ENCODE results near the gene TCF3.
"Not testable (repeated sequence)": the region's sequence is repeated elsewhere in the genome, so short reads cannot be mapped to it uniquely, and the experiment has no call there.

The TCF3 gene

DNA sequence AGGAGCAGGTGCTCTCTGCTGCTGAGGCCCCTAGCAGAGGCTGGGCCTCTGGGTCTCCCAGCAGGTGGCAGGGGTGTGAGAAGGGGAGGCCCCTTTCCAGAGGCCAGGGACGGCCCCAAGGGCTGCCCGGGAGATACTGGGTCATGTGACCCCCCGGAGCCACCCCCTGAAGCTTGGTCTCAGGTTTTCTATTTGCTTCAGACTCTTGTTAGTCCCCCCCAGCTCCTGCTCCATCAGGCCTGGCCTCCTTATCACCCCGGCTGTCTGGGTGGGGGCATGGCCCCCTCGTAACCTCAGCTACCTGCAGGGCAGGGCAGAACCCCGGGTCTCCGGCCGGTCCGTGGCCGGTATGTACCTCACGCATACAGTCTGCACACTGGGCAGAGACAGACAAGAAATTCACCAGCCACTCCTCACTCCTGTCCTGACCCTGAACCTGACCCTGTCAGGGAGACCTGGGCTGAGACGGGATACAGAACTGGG is 13.2 kb upstream of the TCF3 start:
- FAIRE-seq (no peak), DNase-seq (ENCODE audit: insufficient read length, low spot score) (no peak)
- TF ChIP-seq POLR2A (IDR thresholded peaks at IDR 0.05; ENCODE audit: low read depth, low read length): no peak

DNA sequence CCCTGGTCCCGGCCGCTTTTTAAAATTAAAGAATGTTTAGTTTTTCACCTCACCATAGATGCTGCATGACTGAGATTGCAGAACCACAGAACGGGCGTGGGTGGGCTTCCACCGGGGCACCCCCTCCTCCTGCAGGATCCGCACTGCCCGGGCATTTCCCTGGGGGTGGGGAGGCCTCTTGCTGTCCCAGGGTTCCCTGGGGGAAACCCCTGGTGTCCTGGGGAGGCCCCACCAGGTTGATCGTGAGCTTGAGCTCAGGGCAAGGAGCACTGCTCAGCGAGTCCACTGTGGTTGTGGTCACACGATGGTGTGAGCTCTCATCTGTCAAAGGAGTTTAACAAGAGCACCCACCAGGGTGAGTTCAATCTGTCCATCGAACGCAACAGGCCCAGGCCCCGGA is 11.4 kb upstream of the TCF3 start:
- DNase-seq (ENCODE audit: insufficient read length, low spot score): no peak
- no peak for FAIRE-seq
- no peak for TF ChIP-seq POLR2A (IDR thresholded peaks at IDR 0.05; ENCODE audit: low read depth, low read length)

DNA sequence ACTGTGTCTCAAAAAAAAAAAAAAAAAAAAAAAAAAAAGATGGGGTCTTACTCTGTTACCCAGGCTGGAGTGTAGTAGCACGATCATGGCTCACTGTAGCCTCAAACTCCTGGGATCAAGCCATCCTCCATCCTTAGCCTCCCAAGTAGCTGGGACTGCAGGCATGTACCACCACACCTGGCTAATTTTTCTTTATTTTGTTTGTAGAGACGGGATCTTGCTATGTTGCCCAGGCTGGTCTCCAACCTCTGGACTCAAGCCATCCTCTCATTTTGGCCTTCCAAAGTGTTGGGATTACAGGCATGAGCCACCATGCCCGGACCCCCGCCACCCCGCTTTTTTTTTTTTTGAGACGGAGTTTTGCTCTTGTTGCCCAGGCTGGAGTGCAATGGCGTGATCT is 10.8 kb upstream of the TCF3 start:
- DNase-seq (ENCODE audit: insufficient read length, low spot score); FAIRE-seq: not testable (repeated sequence)

DNA sequence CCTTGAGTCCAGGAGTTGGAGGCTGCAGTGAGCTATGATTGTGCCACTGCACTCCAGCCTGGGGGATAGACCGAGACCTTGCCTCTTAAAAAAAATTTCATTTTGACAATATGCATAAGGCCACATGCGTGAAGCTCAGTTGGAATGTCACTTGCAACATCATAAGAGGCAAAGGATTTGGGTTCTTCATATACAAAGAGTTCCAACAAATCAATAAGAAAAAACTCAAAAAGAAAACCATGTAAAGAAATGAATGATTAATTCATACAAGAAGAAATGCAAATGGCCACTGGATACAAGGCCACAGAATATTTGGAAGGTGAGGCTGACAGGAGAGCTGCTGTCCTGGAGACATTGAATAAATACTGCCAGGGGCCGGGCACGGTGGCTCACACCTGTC is 9.6 kb upstream of the TCF3 start:
- DNase-seq (ENCODE audit: insufficient read length, low spot score): no peak
- no peak for TF ChIP-seq POLR2A (IDR thresholded peaks at IDR 0.05; ENCODE audit: low read depth, low read length)
- no peak for FAIRE-seq

DNA sequence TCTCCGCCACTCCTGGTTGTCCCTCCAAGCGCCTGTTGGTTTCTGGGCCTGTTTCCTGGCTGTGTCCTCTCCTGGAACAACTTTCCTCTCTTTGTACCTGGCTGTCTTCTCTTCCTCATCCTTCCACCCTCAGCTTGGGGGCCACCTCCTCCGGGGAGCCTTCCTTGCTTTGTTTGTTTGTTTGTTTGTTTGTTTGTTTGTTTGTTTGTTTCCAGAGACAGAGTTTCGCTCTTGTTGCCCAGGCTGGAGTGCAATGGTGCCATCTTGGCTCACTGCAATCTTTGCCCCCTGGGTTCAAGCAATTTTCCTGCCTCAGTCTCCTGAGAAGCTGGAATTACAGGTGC is 6.6 kb upstream of the TCF3 start:
- FAIRE-seq (no peak), DNase-seq (ENCODE audit: insufficient read length, low spot score) (no peak)
- no peak for TF ChIP-seq POLR2A (IDR thresholded peaks at IDR 0.05; ENCODE audit: low read depth, low read length)

DNA sequence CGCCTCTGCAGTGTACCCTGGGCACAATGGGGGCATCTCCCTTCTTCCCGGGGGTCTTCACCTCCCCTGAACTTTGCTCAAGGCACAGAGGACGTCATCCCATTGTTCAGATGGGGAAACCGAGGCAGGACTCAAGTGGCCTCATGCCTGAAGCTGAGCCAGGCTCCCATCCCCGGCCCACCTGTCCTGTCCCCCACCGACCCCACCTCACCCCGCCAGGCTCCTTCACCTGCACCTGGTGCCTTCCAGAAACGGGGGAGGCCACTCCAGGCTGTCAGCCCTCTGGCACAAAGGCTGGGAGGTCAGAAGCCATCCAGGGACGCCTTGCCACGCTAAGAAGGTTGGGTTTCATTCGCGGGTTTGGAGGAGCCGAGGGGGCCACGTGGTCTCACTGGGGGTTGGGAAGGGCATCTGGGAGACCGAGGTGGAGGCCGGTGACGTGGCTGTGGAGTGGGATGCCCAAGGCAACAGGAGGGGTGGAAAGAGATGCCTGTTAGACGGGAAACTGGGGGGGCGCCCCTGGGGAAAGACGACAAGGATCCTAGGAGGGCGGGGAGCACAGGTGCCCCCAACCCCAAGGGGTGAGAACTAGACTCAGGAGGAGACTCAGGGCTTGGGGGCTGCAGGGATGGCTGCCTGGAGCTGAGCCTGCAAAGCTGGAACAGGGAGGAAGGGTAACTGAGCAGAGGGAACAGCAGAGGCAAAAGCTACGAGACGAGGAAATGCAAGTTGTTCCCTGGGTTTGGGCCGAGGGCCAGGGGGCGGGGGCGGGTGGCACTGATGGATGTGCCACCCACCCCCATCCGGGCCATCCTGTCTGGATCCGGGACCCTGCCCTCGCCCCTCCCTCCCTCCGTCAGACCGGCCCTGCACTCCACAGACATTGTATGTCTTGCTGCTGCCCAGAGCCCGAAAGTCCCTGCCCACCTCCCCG is 6.0 kb upstream of the TCF3 start:
- FAIRE-seq (no peak), DNase-seq (ENCODE audit: insufficient read length, low spot score) (no peak)
- TF ChIP-seq POLR2A (IDR thresholded peaks at IDR 0.05; ENCODE audit: low read depth, low read length): no peak

DNA sequence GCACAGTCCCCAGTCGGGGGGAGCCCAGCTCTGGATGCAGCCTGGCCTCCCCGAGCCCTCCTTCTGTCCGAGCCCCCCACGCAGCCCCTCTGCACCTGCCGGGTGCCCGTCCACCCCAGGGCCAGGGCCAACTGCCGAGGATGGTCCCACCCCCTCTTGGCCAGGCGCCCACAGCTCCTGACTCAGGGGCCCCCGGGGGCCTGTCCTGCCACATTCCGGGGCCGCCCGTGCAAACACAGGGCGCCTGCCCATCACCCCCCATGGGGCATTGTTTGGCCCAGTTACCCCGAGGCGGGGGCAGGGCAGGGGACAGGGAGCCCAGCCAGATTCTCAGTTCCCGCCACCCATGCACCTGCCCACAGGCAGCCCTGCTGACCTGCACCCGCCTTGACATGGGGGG is 5.3 kb upstream of the TCF3 start:
- no peak for TF ChIP-seq POLR2A (IDR thresholded peaks at IDR 0.05; ENCODE audit: low read depth, low read length)
- FAIRE-seq (no peak), DNase-seq (ENCODE audit: insufficient read length, low spot score) (no peak)

DNA sequence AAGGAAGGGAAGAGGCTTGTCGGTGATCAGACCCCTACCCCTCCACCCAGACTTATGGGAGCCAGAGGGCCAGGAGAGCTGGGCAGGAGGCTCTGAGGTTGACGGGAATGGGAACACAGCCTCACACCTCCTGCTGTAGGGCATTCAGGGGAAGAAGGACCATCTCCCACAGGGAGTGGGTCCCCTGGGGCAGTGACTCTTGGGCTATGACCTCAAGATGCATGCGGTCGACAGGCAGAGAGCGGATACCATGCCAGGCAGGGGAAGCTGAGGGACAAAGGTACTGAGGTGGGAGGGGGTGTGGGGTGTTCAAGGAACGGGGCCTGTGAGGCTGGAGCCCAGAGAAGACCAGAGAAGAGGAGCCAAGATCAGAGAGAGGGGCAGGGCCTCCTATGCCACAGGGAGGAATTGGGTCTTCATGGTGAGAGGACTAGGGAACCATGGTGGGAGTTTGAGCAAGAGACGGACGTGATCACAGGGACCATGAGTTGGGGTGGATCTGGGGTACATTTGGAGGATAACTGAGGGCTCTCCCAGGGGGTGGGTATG is 4.6 kb upstream of the TCF3 start:
- no peak for TF ChIP-seq POLR2A (IDR thresholded peaks at IDR 0.05; ENCODE audit: low read depth, low read length)
- no peak for FAIRE-seq

DNA sequence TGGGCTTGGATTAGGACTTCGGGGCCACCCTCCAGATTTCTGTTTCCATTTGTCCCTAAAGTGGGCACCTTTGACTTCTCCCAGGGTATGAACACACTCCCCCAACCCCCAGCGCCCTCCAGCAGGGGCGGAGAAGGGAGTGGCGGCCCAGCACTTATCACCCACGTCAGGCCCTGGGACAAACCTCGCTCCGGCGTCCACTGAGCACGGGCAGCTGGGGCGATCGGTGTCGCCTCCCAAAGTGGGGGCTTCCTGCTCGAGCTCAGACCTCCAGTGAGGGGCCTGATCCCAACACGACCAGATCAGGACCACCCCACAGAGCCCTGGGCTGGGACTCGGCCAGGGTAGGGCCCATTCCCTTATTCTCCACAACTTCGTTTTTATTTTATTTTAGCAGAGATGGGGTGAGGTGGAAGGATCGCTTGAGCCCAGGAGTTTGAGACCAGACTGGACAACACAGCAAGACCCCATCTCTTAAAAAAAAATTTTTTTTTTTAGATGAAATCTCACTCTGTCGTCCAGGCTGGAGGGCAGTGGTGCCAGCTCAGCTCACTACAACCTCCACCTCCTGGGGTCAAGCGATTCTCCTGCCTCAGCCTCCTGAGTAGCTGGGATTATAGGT is 3.7 kb upstream of the TCF3 start:
- no peak for TF ChIP-seq POLR2A (IDR thresholded peaks at IDR 0.05; ENCODE audit: low read depth, low read length)
- FAIRE-seq: no peak

More for the DNA sequence above, 4.6 kb upstream of the TCF3 start:
- no peak for DNase-seq (ENCODE audit: insufficient read length, low spot score)

DNA sequence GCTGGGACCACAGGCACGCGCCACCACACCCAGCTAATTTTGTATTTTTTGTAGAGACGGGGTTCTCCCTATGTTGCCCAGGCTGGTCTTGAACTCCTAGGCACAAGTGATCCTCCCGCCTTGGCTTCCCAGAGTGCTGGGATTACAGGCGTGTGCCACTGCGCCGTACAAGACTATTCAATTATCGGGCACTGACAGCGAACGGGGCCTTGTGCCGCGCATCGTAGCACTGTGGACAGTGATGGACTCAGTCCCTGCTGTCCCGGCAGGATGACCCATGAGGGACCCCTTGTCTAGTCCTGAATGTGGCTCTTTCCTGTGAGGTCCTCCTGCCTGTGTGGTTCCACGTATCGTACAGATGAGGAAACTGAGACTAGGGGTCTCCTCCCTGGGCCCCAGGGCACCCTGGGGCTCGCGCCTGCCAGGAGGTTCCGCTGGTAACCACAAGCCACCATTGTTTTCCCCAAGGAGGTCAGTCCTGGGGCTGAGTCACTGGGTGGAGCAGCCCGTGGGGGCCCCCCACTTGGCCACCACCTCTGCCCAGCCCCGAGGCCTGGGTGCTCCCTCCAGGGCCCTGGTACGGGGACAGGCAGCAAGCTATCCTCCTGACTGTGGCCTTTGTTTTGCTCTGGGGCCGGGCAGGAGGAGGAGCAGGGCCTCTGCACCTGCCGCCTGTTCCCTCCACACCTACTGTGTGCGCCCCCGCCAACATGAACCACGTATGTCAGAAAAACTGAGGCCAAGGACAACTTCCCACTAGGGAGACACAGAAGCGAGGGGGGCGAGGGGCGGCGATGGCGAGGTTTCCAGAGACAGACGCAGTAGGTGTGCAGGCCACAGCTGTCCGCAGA is 2.9 kb upstream of the TCF3 start:
- peak; percentile 50 for FAIRE-seq
- no peak for TF ChIP-seq POLR2A (IDR thresholded peaks at IDR 0.05; ENCODE audit: low read depth, low read length)
- peak; percentile 92 for DNase-seq (ENCODE audit: insufficient read length, low spot score)

More for the DNA sequence above, 3.7 kb upstream of the TCF3 start:
- DNase-seq (ENCODE audit: insufficient read length, low spot score): no peak

DNA sequence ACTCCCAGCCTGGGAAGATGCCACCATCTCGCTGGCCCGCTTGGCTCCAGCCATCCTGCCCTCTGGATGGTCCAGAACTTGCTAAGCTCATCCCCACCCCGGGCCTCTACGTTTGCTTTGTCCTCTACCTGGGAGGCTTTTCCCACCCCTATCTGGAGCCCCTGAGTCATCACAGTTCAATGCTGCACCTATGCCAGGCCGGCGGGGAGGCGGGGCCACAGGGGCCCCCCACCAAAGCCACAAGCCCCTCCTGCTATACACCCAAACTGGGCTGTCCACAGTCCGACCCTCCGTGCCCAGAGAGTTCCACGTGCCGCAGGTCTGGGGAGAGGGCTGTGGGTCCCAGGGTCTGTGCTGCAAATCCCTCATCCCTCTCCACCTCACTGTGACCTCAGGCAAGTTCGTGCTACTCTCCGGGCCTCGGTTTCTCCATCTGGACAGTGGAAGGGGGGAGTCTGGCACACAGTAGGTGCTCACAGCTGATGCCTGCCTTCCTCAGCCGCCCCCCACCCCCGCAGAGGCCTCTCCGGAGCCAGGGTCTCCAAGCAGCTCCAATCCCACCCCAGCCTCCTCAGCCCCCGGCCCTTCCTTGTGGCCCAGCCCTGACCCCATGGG is 1.9 kb upstream of the TCF3 start:
- FAIRE-seq (no peak), DNase-seq (ENCODE audit: insufficient read length, low spot score) (no peak)
- no peak for TF ChIP-seq POLR2A (IDR thresholded peaks at IDR 0.05; ENCODE audit: low read depth, low read length)

DNA sequence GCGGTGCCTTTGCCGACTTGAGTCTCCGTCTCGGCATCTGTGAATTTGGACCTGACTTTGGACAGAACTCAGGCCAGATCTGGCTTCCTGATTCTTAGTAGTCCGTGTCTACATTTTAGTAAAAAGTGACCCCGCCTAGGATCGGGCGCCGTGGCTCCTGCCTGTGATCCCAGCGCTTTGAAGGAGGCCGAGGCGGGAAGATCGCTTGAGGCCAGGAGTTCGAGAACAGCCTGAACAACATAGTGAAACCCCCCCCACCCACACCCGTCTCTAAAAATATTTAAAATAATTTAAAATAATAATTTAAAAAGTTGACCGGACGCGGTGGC is 849 bp upstream of the TCF3 start:
- FAIRE-seq (no peak), DNase-seq (ENCODE audit: insufficient read length, low spot score) (no peak)
- no peak for TF ChIP-seq POLR2A (IDR thresholded peaks at IDR 0.05; ENCODE audit: low read depth, low read length)

DNA sequence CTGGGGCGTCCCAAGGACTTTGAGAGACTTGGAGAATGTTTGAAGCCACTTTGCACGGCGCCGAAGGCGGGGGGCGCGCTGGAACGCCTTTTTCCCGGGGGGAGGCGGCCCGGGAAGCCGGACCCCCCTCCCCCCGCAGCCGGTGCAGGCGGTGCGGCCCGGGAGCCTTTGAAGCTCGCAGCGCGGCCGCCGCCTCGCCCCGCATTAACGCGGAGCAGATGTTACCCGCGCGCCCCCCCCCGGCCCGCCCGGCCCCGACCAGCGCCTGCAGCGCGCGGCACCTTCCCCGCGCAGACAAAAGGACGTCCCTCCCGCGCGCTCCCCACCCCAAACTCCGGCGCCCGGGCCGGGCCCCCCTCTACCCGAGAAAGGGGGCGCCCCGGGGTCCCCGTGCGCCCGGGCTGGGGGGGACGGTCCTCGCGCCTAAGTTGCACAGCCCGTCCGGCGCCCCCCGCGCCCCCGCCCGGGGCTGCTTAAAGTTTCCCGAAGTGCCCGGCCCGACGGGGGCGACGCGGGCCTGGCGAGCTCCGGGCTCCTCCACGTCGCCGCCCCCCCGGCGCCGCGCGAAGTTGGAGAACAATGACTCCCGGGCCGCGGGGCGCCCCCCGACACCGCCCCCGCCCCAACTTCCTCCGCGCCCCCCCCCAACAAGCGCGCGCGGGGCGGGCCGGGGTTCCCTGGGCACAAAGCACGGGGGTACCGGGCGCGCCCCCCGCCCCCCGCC is 685 bp downstream of the TCF3 start:
- FAIRE-seq (no peak), DNase-seq (ENCODE audit: insufficient read length, low spot score) (no peak)
- no peak for TF ChIP-seq POLR2A (IDR thresholded peaks at IDR 0.05; ENCODE audit: low read depth, low read length)

All from H54 (cell line).